Activated T-cell treated with anti-CD3 and anti-CD28 coated beads, Interleukin-2, amount 50 U/mL, for 4 hours (primary cell): ENCODE data around the gene TCAP. TPM values are rescaled to one million over a fixed set of nuclear protein-coding genes. Genes with fewer than 3 reads are reported as not detected.

ENCODE experiments used
- ATAC-seq, 2 donors: fragments of 200-7000 bp; cut with Tn5 transposase; one replicate each; pipeline ENCODE4 v1.10.0; 2021
- DNase-seq: peaks from one replicate; pipeline ENCODE4 v3.0.0-alpha.2; 2020
- H3K27me3 Mint-ChIP-seq: one replicate; pipeline ENCODE4 v1.8.0; 2021; ENCODE audit warnings: low read depth, mixed read lengths
- H3K36me3 Mint-ChIP-seq: one replicate; pipeline ENCODE4 v1.8.0; 2022; ENCODE audit warnings: mixed read lengths; ENCODE audit not compliant: insufficient read depth
- H3K4me1 Mint-ChIP-seq: one replicate; pipeline ENCODE4 v1.8.0; 2021; ENCODE audit warnings: low read depth, mixed read lengths
- H3K4me3 Mint-ChIP-seq: one replicate; pipeline ENCODE4 v1.8.0; 2021; ENCODE audit warnings: mild to moderate bottlenecking, moderate library complexity, mixed read lengths
- H3K9me3 Mint-ChIP-seq: one replicate; pipeline ENCODE4 v1.8.0; 2021; ENCODE audit warnings: mixed read lengths
- total RNA-seq, 3 donors: library from RNA; stranded (reverse); gene quantifications; one replicate each; pipeline ENCODE4 v1.2.1, GENCODE V29; 2021

Gene TCAP
- total RNA-seq, 3 donors from 2014 or later, result 0.73 to 1.4 (median 1.4) TPM

DNA sequence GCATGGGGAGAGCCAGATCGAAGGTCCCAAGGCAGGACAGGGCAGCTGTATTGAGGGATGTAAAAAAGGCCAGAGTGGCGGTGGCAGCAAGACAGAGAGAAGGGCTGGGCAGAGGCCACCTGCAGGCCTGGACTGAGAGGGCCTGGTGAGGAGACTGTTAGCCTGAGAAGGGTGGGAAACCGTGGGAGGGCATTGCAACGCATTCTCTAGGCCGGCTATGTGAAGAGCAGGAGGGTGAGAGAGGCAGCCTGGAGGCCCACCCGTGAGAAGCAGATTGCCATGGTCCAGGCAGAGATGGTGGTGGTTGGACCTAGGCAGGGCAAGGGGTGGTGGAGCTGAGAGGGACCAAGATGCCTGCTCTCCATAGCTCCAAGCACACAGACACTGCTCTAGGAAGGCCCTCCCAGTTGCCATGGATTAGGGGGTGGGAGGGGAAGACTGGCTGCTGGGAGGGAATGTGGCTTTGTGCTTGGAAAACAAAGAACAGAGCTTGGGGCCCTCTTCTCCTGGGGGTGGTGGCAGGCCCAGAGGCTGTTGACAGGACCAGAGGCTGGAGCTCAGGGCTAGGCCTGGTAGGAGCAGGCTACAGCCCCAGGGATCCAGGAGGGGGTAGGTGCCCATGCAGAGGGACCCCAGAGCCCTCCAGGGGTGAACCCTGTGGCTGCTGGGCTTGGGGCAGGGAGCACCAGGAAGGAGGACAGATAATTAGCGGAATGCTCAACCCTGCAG, 12.4 kb upstream of the TCAP start:
- no peak for ATAC-seq

GRCh38 chr17:39653316-39653661, 11.9 kb upstream of the TCAP start:
- H3K27me3 Mint-ChIP-seq, result no peaks in the 10 kb centered on the region
- peaks cover 50% of the 10 kb centered on the region for H3K4me1 Mint-ChIP-seq
- DNase-seq (no peak), ATAC-seq (peak in 1 of 2 donors; percentile 14)
- H3K36me3 Mint-ChIP-seq, result peaks cover 11% of the 10 kb centered on the region
- H3K4me3 Mint-ChIP-seq, result no peak overlapping the region
- no peaks in the 10 kb centered on the region for H3K9me3 Mint-ChIP-seq

More for the DNA sequence above, 12.4 kb upstream of the TCAP start:
- Mint-ChIP-seq H3K27me3 (no peaks in the 10 kb centered on the region), H3K36me3 (peaks cover 11% of the 10 kb centered on the region), H3K4me1 (peaks cover 46% of the 10 kb centered on the region), H3K9me3 (no peaks in the 10 kb centered on the region), H3K4me3 (no peak overlapping the region)
- DNase-seq, result no peak

DNA sequence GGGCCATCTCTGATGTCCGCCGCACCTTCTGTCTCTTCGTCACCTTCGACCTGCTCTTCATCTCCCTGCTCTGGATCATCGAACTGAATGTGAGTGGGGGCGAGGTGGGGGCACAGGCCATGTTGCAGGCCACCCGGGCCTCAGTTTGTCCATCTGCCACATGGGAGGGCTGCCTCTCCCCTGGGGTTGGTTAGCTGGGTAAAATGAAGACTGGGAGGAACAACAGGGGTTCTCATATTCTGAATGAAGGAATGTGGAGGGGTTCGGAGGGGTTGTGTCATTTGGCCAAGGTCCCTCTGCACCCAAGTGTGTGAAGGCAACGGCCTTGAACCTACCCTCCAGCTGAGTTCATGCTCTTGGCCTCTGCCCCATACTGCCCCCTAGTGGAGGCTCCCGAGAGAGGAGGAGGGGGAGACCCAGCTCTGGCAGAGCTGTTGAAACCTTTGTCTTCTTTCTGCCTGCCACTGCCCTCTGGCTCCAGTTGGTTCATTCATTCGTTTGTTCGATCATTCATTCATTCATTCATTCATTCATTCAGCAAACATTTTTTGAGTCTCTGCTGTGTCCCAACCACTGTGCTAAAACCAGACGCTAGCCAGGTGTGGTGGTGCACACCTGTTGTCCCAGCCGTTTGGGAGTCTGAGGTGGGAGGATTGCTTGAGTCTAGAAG, 11.4 kb upstream of the TCAP start:
- DNase-seq (peak; percentile 81), ATAC-seq (peak; percentile 71 to 81)
- Mint-ChIP-seq H3K36me3 (peaks cover 9% of the 10 kb centered on the region), H3K4me3 (no peak overlapping the region), H3K4me1 (peaks cover 46% of the 10 kb centered on the region), H3K27me3 (no peaks in the 10 kb centered on the region), H3K9me3 (no peaks in the 10 kb centered on the region)

GRCh38 chr17:39655105-39655504, 10.0 kb upstream of the TCAP start:
- no peak overlapping the region for H3K4me3 Mint-ChIP-seq
- H3K27me3 Mint-ChIP-seq, result no peaks in the 10 kb centered on the region
- peaks cover 45% of the 10 kb centered on the region for H3K4me1 Mint-ChIP-seq
- H3K9me3 Mint-ChIP-seq, result no peaks in the 10 kb centered on the region
- DNase-seq, result no peak
- H3K36me3 Mint-ChIP-seq, result peaks cover 5% of the 10 kb centered on the region
- no peak for ATAC-seq

- Mint-ChIP-seq H3K9me3 (no peaks in the 10 kb centered on the region), H3K27me3 (no peaks in the 10 kb centered on the region), H3K4me3 (no peak overlapping the region), H3K36me3 (peaks cover 12% of the 10 kb centered on the region), H3K4me1 (peaks cover 30% of the 10 kb centered on the region)
- DNase-seq (no peak), ATAC-seq (no peak)
Observed at GRCh38 chr17:39658346-39658745, 6.8 kb upstream of the TCAP start.

- Mint-ChIP-seq H3K4me3 (no peak overlapping the region), H3K36me3 (peaks cover 12% of the 10 kb centered on the region)
- no peak for ATAC-seq
Observed at GRCh38 chr17:39658760-39659159, 6.4 kb upstream of the TCAP start.

GRCh38 chr17:39659279-39660010, 5.7 kb upstream of the TCAP start:
- ATAC-seq, result no peak
- H3K4me3 Mint-ChIP-seq, result no peak overlapping the region
- H3K27me3 Mint-ChIP-seq, result no peaks in the 10 kb centered on the region
- H3K4me1 Mint-ChIP-seq, result peaks cover 24% of the 10 kb centered on the region
- H3K9me3 Mint-ChIP-seq, result no peaks in the 10 kb centered on the region
- DNase-seq, result no peak
- peaks cover 12% of the 10 kb centered on the region for H3K36me3 Mint-ChIP-seq

More at GRCh38 chr17:39658760-39659159, 6.4 kb upstream of the TCAP start:
- Mint-ChIP-seq H3K27me3 (no peaks in the 10 kb centered on the region), H3K9me3 (no peaks in the 10 kb centered on the region), H3K4me1 (peaks cover 28% of the 10 kb centered on the region)
- no peak for DNase-seq

GRCh38 chr17:39660011-39660360, 5.2 kb upstream of the TCAP start:
- ATAC-seq, result no peak

GRCh38 chr17:39660397-39661385, 4.5 kb upstream of the TCAP start:
- Mint-ChIP-seq H3K9me3 (no peaks in the 10 kb centered on the region), H3K4me3 (no peak overlapping the region), H3K4me1 (peaks cover 14% of the 10 kb centered on the region), H3K27me3 (no peaks in the 10 kb centered on the region), H3K36me3 (peaks cover 10% of the 10 kb centered on the region)
- ATAC-seq (no peak), DNase-seq (no peak)

More at GRCh38 chr17:39660011-39660360, 5.2 kb upstream of the TCAP start:
- no peaks in the 10 kb centered on the region for H3K9me3 Mint-ChIP-seq
- no peaks in the 10 kb centered on the region for H3K27me3 Mint-ChIP-seq
- peaks cover 19% of the 10 kb centered on the region for H3K4me1 Mint-ChIP-seq
- H3K36me3 Mint-ChIP-seq, result peaks cover 12% of the 10 kb centered on the region
- no peak for DNase-seq
- H3K4me3 Mint-ChIP-seq, result no peak overlapping the region

DNA sequence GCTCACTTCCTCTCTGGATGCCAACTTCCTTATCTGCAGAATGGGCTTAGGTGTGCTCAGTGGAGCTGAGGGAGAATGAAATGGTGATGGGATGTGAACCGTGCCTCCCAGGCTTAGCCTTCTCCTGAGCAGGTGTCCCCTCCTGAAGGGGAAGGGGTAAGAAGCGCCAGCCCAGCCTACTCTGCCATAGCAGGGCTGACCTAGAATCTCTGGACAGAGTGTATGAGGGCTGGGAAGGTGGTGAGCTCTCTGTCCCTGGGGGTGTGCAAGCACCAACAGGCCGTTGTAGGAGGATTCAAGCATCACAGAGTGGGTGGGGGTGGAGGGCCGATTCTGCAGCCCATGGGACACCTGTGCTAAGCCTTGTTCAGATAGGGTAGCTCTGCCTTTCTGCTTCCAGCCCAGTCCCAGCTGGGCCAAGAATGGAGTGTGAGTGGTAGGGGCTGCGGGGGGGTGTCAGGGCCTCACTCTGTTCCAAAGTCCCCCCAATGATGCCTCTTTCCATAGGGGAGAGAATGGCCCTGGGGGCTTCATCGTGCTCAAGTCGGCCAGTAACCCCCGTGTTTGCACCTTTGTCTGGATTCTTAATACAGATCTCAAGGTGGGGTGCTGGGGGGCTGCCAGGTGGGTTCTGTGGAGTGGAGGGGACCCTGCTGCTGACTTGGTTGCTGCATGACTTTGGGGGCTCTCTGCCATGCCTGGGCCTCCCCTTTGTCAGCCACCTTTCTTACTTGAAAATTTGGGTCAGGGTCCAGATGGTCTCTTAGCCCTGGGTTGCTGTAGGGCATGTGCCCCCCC, 3.2 kb upstream of the TCAP start:
- Mint-ChIP-seq H3K36me3 (peaks cover 10% of the 10 kb centered on the region), H3K9me3 (no peaks in the 10 kb centered on the region), H3K27me3 (peaks cover 7% of the 10 kb centered on the region), H3K4me3 (no peak overlapping the region), H3K4me1 (peaks cover 13% of the 10 kb centered on the region)
- no peak for DNase-seq
- no peak for ATAC-seq

GRCh38 chr17:39662551-39663339, 2.4 kb upstream of the TCAP start:
- H3K9me3 Mint-ChIP-seq, result no peaks in the 10 kb centered on the region
- ATAC-seq, result no peak
- H3K27me3 Mint-ChIP-seq, result peaks cover 9% of the 10 kb centered on the region
- DNase-seq, result no peak
- no peak overlapping the region for H3K4me3 Mint-ChIP-seq
- H3K36me3 Mint-ChIP-seq, result peaks cover 10% of the 10 kb centered on the region
- peaks cover 12% of the 10 kb centered on the region for H3K4me1 Mint-ChIP-seq

GRCh38 chr17:39663340-39663687, 1.8 kb upstream of the TCAP start:
- H3K9me3 Mint-ChIP-seq, result no peaks in the 10 kb centered on the region
- ATAC-seq (no peak), DNase-seq (no peak)
- no peak overlapping the region for H3K4me3 Mint-ChIP-seq
- peaks cover 10% of the 10 kb centered on the region for H3K36me3 Mint-ChIP-seq
- peaks cover 8% of the 10 kb centered on the region for H3K4me1 Mint-ChIP-seq
- H3K27me3 Mint-ChIP-seq, result peaks cover 9% of the 10 kb centered on the region
